Measurements from ENCODE around the gene SLIT3. TPM values are rescaled to one million over a fixed set of nuclear protein-coding genes. Genes with fewer than 3 reads are reported as not detected.

SLIT3 gene
- total and polyA plus RNA-seq, 4 donors = 4.6 to 48.5 (median 19.8) TPM

- Histone ChIP-seq H3K4me1 (ENCODE audit: control insufficient read depth in 5 of 5, insufficient read depth in 5 of 5, low read length in 5 of 5) (peaks cover 0 to 33% (median 3%) of the 10 kb centered on the region in 5 donors), H3K9me3 (ENCODE audit: control insufficient read depth in 4 of 4, insufficient read depth in 3 of 4, low read length in 3 of 4) (no peaks in the 10 kb centered on the region), H3K27ac (ENCODE audit: low read depth in 1 of 2, low read length in 1 of 2) (no peak overlapping the region), H3K27me3 (ENCODE audit: control insufficient read depth in 3 of 3, insufficient read depth in 3 of 3, low read length in 2 of 3) (no peaks in the 10 kb centered on the region), H3K4me3 (no peak overlapping the region), H3K9ac (ENCODE audit: insufficient read depth in 1 of 2, low read length in 2 of 2) (no peak overlapping the region), H3K36me3 (ENCODE audit: control insufficient read depth in 4 of 4, insufficient read depth in 4 of 4, low read length in 4 of 4) (no peaks in the 10 kb centered on the region)
- TF ChIP-seq CTCF (IDR thresholded peaks at IDR 0.05; ENCODE audit: control extremely low read depth, extremely low read depth) = no peak
- peak in 2 of 3 donors; percentile 52 to 67 for DNase-seq
- no peak for ATAC-seq (ENCODE audit: insufficient read depth, low FRiP score)
- WGBS, 2 donors = 62 to 75% methylated on average over 2 of the region's 2 CpGs
These were observed 357.7 kb downstream of the SLIT3 start for GRCh38 chr5:168943091-168943884.

- Histone ChIP-seq H3K4me3 (no peak overlapping the region), H3K9me3 (ENCODE audit: control insufficient read depth in 4 of 4, insufficient read depth in 3 of 4, low read length in 3 of 4) (no peaks in the 10 kb centered on the region), H3K9ac (ENCODE audit: insufficient read depth in 1 of 2, low read length in 2 of 2) (no peak overlapping the region), H3K4me1 (ENCODE audit: control insufficient read depth in 5 of 5, insufficient read depth in 5 of 5, low read length in 5 of 5) (peaks cover 0 to 27% (median 3%) of the 10 kb centered on the region in 5 donors), H3K27ac (ENCODE audit: low read depth in 1 of 2, low read length in 1 of 2) (no peak overlapping the region), H3K36me3 (ENCODE audit: control insufficient read depth in 4 of 4, insufficient read depth in 4 of 4, low read length in 4 of 4) (no peaks in the 10 kb centered on the region), H3K27me3 (ENCODE audit: control insufficient read depth in 3 of 3, insufficient read depth in 3 of 3, low read length in 2 of 3) (no peaks in the 10 kb centered on the region)
- ATAC-seq (ENCODE audit: insufficient read depth, low FRiP score) (no peak), DNase-seq (no peak)
- 67 to 69% methylated on average over 2 of the region's 2 CpGs for WGBS, 2 donors
- TF ChIP-seq CTCF (IDR thresholded peaks at IDR 0.05; ENCODE audit: control extremely low read depth, extremely low read depth) = no peak
These were observed 359.0 kb downstream of the SLIT3 start for GRCh38 chr5:168941901-168942300.

GRCh38 chr5:168940712-168941111, 360.2 kb downstream of the SLIT3 start:
- H3K27ac ChIP-seq (ENCODE audit: low read depth in 1 of 2, low read length in 1 of 2) = no peak overlapping the region
- H3K36me3 ChIP-seq (ENCODE audit: control insufficient read depth in 4 of 4, insufficient read depth in 4 of 4, low read length in 4 of 4) = no peaks in the 10 kb centered on the region
- TF ChIP-seq CTCF (IDR thresholded peaks at IDR 0.05; ENCODE audit: control extremely low read depth, extremely low read depth) = no peak
- H3K27me3 ChIP-seq (ENCODE audit: control insufficient read depth in 3 of 3, insufficient read depth in 3 of 3, low read length in 2 of 3) = no peaks in the 10 kb centered on the region
- 59 to 81% methylated on average over 4 of the region's 4 CpGs for WGBS, 2 donors
- no peak overlapping the region for H3K9ac ChIP-seq (ENCODE audit: insufficient read depth in 1 of 2, low read length in 2 of 2)
- H3K4me1 ChIP-seq (ENCODE audit: control insufficient read depth in 5 of 5, insufficient read depth in 5 of 5, low read length in 5 of 5) = peaks cover 0 to 26% (median 3%) of the 10 kb centered on the region in 5 donors
- DNase-seq (peak; percentile 26 to 55 (median 47)), ATAC-seq (ENCODE audit: insufficient read depth, low FRiP score) (no peak)
- no peak overlapping the region for H3K4me3 ChIP-seq
- H3K9me3 ChIP-seq (ENCODE audit: control insufficient read depth in 4 of 4, insufficient read depth in 3 of 4, low read length in 3 of 4) = no peaks in the 10 kb centered on the region
